Prostate gland (tissue), 2 donors: Measurements from ENCODE around the gene MNAT1.

Experiments
- CTCF ChIP-seq, 4 experiments: fragments of 200-600 bp in 2 of 4; fragments of 450-650 bp in 2 of 4; sonication (generic) in 2 of 4; IDR thresholded peaks; 1 replicate in 3 of 4; 2 replicates in 1 of 4; pipeline ENCODE4 v1.5.1; 2016 to 2019; ENCODE audit warnings: antibody characterized with exemption in 4 of 4, mild to moderate bottlenecking in 2 of 4, moderate library complexity in 2 of 4
- POLR2AphosphoS5 ChIP-seq: sonication (generic); formaldehyde crosslinking; IDR thresholded peaks from one replicate; pipeline ENCODE4 v1.6.1; 2017; ENCODE audit warnings: antibody characterized with exemption

GRCh38 chr14:60707858-60708257 lies 26.7 kb upstream of the MNAT1 start:
- TF ChIP-seq CTCF (IDR thresholded peaks at IDR 0.05): no peak
- TF ChIP-seq POLR2AphosphoS5: no peak
